SK-N-SH (cell line): Measurements from ENCODE around the gene PEX26.

Source experiments
- CHD2 ChIP-seq: fragments of 150-350 bp; IDR thresholded peaks from 2 replicates; pipeline ENCODE4 v1.6.1; 2018; ENCODE audit warnings: low read length; ENCODE audit not compliant: partially characterized antibody
- MAX ChIP-seq: IDR thresholded peaks from 2 replicates; pipeline ENCODE4 v1.4.0; 2012; ENCODE audit warnings: low read depth
- RAD21 ChIP-seq: IDR thresholded peaks from 2 replicates; pipeline ENCODE4 v1.6.1; 2012; ENCODE audit warnings: mild to moderate bottlenecking, low read length
- RXRA ChIP-seq: IDR thresholded peaks from 2 replicates; pipeline ENCODE4 v1.4.0; 2012; ENCODE audit warnings: low read depth, mild to moderate bottlenecking, borderline replicate concordance

- TF ChIP-seq RXRA (no peak), MAX (no peak), RAD21 (no peak), CHD2 (no peak)
These were observed 19.0 kb downstream of the PEX26 start for GRCh38 chr22:18096823-18097222.
